Measurements from ENCODE around the gene C6orf136.
A peak's percentile ranks its signal among the peaks of the same experiment; 100 is the strongest.

C6orf136 gene

GRCh38 chr6:30672445-30673253 lies 25.7 kb downstream of the C6orf136 start, which contains the start of gene DHX16:
Gene DHX16 (minus strand): TSS chr6:30673006. CDS start chr6:30672841, 165 bp downstream.
- Histone ChIP-seq H3K27ac (ENCODE audit: low read length) (peak within 1 kb of the TSS; percentile 31), H3K36me3 (ENCODE audit: control insufficient read depth, low read depth, low read length) (peaks cover 26% of the 10 kb centered on the region)

GRCh38 chr6:30676660-30677285 lies 29.8 kb downstream of the C6orf136 start:
- Histone ChIP-seq H3K4me1 (ENCODE audit: control insufficient read depth, low read depth, low read length) (peaks cover 6% of the 10 kb centered on the region), H3K9ac (ENCODE audit: low read length) (no peak overlapping the region), H3K27me3 (ENCODE audit: control insufficient read depth, insufficient read depth, low read length) (no peaks in the 10 kb centered on the region), H3K4me3 (ENCODE audit: low read length) (no peak overlapping the region), H3K9me3 (ENCODE audit: control insufficient read depth, low read depth, low read length) (no peaks in the 10 kb centered on the region), H3K36me3 (ENCODE audit: control insufficient read depth, low read depth, low read length) (peaks cover 10% of the 10 kb centered on the region), H3K27ac (ENCODE audit: low read length) (no peak overlapping the region)

More at GRCh38 chr6:30672445-30673253, 25.7 kb downstream of the C6orf136 start, which contains the start of gene DHX16:
- Histone ChIP-seq H3K4me3 (ENCODE audit: low read length) (peak within 1 kb of the TSS; percentile 98), H3K9ac (ENCODE audit: low read length) (peak within 1 kb of the TSS; percentile 78), H3K4me1 (ENCODE audit: control insufficient read depth, low read depth, low read length) (no peaks in the 10 kb centered on the region), H3K9me3 (ENCODE audit: control insufficient read depth, low read depth, low read length) (no peaks in the 10 kb centered on the region), H3K27me3 (ENCODE audit: control insufficient read depth, insufficient read depth, low read length) (no peaks in the 10 kb centered on the region)

GRCh38 chr6:30678964-30679726 lies 32.2 kb downstream of the C6orf136 start:
- no peak overlapping the region for H3K9ac ChIP-seq (ENCODE audit: low read length)

GRCh38 chr6:30679765-30680535 lies 33.0 kb downstream of the C6orf136 start:
- Histone ChIP-seq H3K27me3 (ENCODE audit: control insufficient read depth, insufficient read depth, low read length) (no peaks in the 10 kb centered on the region), H3K36me3 (ENCODE audit: control insufficient read depth, low read depth, low read length) (peaks cover 10% of the 10 kb centered on the region), H3K27ac (ENCODE audit: low read length) (no peak overlapping the region), H3K9ac (ENCODE audit: low read length) (no peak overlapping the region), H3K4me1 (ENCODE audit: control insufficient read depth, low read depth, low read length) (peaks cover 33% of the 10 kb centered on the region), H3K4me3 (ENCODE audit: low read length) (no peak overlapping the region), H3K9me3 (ENCODE audit: control insufficient read depth, low read depth, low read length) (no peaks in the 10 kb centered on the region)

More at GRCh38 chr6:30678964-30679726, 32.2 kb downstream of the C6orf136 start:
- peak overlapping the region; percentile 37 for H3K4me3 ChIP-seq (ENCODE audit: low read length)
- peaks cover 10% of the 10 kb centered on the region for H3K36me3 ChIP-seq (ENCODE audit: control insufficient read depth, low read depth, low read length)
- no peaks in the 10 kb centered on the region for H3K27me3 ChIP-seq (ENCODE audit: control insufficient read depth, insufficient read depth, low read length)
- H3K4me1 ChIP-seq (ENCODE audit: control insufficient read depth, low read depth, low read length): peaks cover 29% of the 10 kb centered on the region
- H3K27ac ChIP-seq (ENCODE audit: low read length): no peak overlapping the region
- H3K9me3 ChIP-seq (ENCODE audit: control insufficient read depth, low read depth, low read length): no peaks in the 10 kb centered on the region

GRCh38 chr6:30681766-30682142 lies 34.8 kb downstream of the C6orf136 start:
- Histone ChIP-seq H3K4me1 (ENCODE audit: control insufficient read depth, low read depth, low read length) (peaks cover 46% of the 10 kb centered on the region), H3K4me3 (ENCODE audit: low read length) (no peak overlapping the region), H3K27ac (ENCODE audit: low read length) (no peak overlapping the region), H3K36me3 (ENCODE audit: control insufficient read depth, low read depth, low read length) (peaks cover 7% of the 10 kb centered on the region), H3K9me3 (ENCODE audit: control insufficient read depth, low read depth, low read length) (no peaks in the 10 kb centered on the region), H3K9ac (ENCODE audit: low read length) (no peak overlapping the region), H3K27me3 (ENCODE audit: control insufficient read depth, insufficient read depth, low read length) (no peaks in the 10 kb centered on the region)

- Histone ChIP-seq H3K27me3 (ENCODE audit: control insufficient read depth, insufficient read depth, low read length) (no peaks in the 10 kb centered on the region), H3K27ac (ENCODE audit: low read length) (no peak overlapping the region), H3K36me3 (ENCODE audit: control insufficient read depth, low read depth, low read length) (peaks cover under 1% of the 10 kb centered on the region), H3K4me1 (ENCODE audit: control insufficient read depth, low read depth, low read length) (peaks cover 46% of the 10 kb centered on the region), H3K9ac (ENCODE audit: low read length) (no peak overlapping the region), H3K4me3 (ENCODE audit: low read length) (peak overlapping the region; percentile 42), H3K9me3 (ENCODE audit: control insufficient read depth, low read depth, low read length) (no peaks in the 10 kb centered on the region)
Observed at GRCh38 chr6:30682143-30683117, 35.5 kb downstream of the C6orf136 start.

GRCh38 chr6:30683183-30683979 lies 36.4 kb downstream of the C6orf136 start:
- Histone ChIP-seq H3K27me3 (ENCODE audit: control insufficient read depth, insufficient read depth, low read length) (no peaks in the 10 kb centered on the region), H3K9ac (ENCODE audit: low read length) (peak overlapping the region; percentile 9), H3K4me3 (ENCODE audit: low read length) (peak overlapping the region; percentile 42), H3K4me1 (ENCODE audit: control insufficient read depth, low read depth, low read length) (peaks cover 53% of the 10 kb centered on the region), H3K36me3 (ENCODE audit: control insufficient read depth, low read depth, low read length) (no peaks in the 10 kb centered on the region), H3K9me3 (ENCODE audit: control insufficient read depth, low read depth, low read length) (no peaks in the 10 kb centered on the region), H3K27ac (ENCODE audit: low read length) (no peak overlapping the region)

- H3K27me3 ChIP-seq (ENCODE audit: control insufficient read depth, insufficient read depth, low read length): no peaks in the 10 kb centered on the region
- H3K4me3 ChIP-seq (ENCODE audit: low read length): peak overlapping the region; percentile 42
- H3K27ac ChIP-seq (ENCODE audit: low read length): no peak overlapping the region
- no peak overlapping the region for H3K9ac ChIP-seq (ENCODE audit: low read length)
- H3K9me3 ChIP-seq (ENCODE audit: control insufficient read depth, low read depth, low read length): no peaks in the 10 kb centered on the region
- H3K4me1 ChIP-seq (ENCODE audit: control insufficient read depth, low read depth, low read length): peaks cover 53% of the 10 kb centered on the region
- H3K36me3 ChIP-seq (ENCODE audit: control insufficient read depth, low read depth, low read length): no peaks in the 10 kb centered on the region
Observed at GRCh38 chr6:30683980-30684338, 37.0 kb downstream of the C6orf136 start.

- no peak overlapping the region for H3K27ac ChIP-seq (ENCODE audit: low read length)
- peaks cover 51% of the 10 kb centered on the region for H3K4me1 ChIP-seq (ENCODE audit: control insufficient read depth, low read depth, low read length)
- H3K4me3 ChIP-seq (ENCODE audit: low read length): peak overlapping the region; percentile 42
- no peaks in the 10 kb centered on the region for H3K27me3 ChIP-seq (ENCODE audit: control insufficient read depth, insufficient read depth, low read length)
- H3K9ac ChIP-seq (ENCODE audit: low read length): no peak overlapping the region
- no peaks in the 10 kb centered on the region for H3K9me3 ChIP-seq (ENCODE audit: control insufficient read depth, low read depth, low read length)
- no peaks in the 10 kb centered on the region for H3K36me3 ChIP-seq (ENCODE audit: control insufficient read depth, low read depth, low read length)
Observed at GRCh38 chr6:30684386-30685156, 37.6 kb downstream of the C6orf136 start.

All from iPS-18a (cell line).